GM15510 (cell line): ENCODE measurements around the gene ZNF536.

Source experiments
- POLR2A ChIP-seq: IDR thresholded peaks from 3 replicates; pipeline ENCODE4 v1.6.1; 2011; ENCODE audit warnings: borderline replicate concordance; ENCODE audit not compliant: insufficient read length; ENCODE audit errors: extremely low read depth

ZNF536 gene

GRCh38 chr19:30367006-30367405 lies 5.2 kb upstream of the ZNF536 start:
- TF ChIP-seq POLR2A: no peak

- TF ChIP-seq POLR2A: no peak
These were observed 4.8 kb upstream of the ZNF536 start for GRCh38 chr19:30367421-30367820.

- no peak for TF ChIP-seq POLR2A
These were observed 2.4 kb upstream of the ZNF536 start for GRCh38 chr19:30369833-30370232.

- TF ChIP-seq POLR2A: no peak
These were observed 885 bp upstream of the ZNF536 start for GRCh38 chr19:30371161-30371836.

- TF ChIP-seq POLR2A: no peak
These were observed 1.4 kb downstream of the ZNF536 start for GRCh38 chr19:30373593-30373992.

- no peak for TF ChIP-seq POLR2A
These were observed 2.3 kb downstream of the ZNF536 start for GRCh38 chr19:30374539-30374864.

GRCh38 chr19:30374865-30375552 lies 2.8 kb downstream of the ZNF536 start:
- no peak for TF ChIP-seq POLR2A

- TF ChIP-seq POLR2A: no peak
These were observed 3.4 kb downstream of the ZNF536 start for GRCh38 chr19:30375553-30376031.

GRCh38 chr19:30376272-30376671 lies 4.1 kb downstream of the ZNF536 start:
- TF ChIP-seq POLR2A: no peak

- no peak for TF ChIP-seq POLR2A
These were observed 4.7 kb downstream of the ZNF536 start for GRCh38 chr19:30376826-30377425.

GRCh38 chr19:30378701-30379100 lies 6.5 kb downstream of the ZNF536 start:
- TF ChIP-seq POLR2A: no peak

GRCh38 chr19:30379841-30380610 lies 7.8 kb downstream of the ZNF536 start:
- TF ChIP-seq POLR2A: no peak

GRCh38 chr19:30381366-30381765 lies 9.2 kb downstream of the ZNF536 start:
- TF ChIP-seq POLR2A: no peak

- TF ChIP-seq POLR2A: no peak
These were observed 13.0 kb downstream of the ZNF536 start for GRCh38 chr19:30385174-30385573.

GRCh38 chr19:30385666-30386065 lies 13.5 kb downstream of the ZNF536 start:
- no peak for TF ChIP-seq POLR2A
